Activated naive CD4-positive, alpha-beta T cell (primary cell): ENCODE measurements around the gene KCTD15.

Experiments
- DNase-seq, 4 experiments: peaks; one replicate each; lab custom pipeline; 2025; lab: John Stamatoyannopoulos, UW

KCTD15 gene

DNA sequence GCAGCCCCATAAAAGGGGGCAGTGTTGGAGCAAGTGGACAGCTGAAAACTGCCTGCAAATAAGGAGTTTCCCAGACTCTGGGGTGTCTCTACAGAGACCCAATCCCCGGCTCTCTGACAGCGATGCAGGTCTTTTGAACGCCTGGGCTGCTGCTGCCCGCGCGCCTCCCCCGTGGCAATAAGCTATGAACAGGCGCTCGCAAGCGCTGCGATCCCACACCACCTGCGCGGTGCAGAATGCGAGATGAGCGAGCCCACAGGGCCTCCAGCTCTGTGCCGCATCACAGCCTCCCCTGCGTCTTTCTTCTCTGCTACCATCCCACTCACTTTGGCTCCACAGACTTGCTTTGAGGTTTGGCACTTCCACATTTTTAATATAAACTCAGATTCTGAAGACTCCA lies 62.3 kb downstream of the KCTD15 start:
- DNase-seq, result no peak

DNA sequence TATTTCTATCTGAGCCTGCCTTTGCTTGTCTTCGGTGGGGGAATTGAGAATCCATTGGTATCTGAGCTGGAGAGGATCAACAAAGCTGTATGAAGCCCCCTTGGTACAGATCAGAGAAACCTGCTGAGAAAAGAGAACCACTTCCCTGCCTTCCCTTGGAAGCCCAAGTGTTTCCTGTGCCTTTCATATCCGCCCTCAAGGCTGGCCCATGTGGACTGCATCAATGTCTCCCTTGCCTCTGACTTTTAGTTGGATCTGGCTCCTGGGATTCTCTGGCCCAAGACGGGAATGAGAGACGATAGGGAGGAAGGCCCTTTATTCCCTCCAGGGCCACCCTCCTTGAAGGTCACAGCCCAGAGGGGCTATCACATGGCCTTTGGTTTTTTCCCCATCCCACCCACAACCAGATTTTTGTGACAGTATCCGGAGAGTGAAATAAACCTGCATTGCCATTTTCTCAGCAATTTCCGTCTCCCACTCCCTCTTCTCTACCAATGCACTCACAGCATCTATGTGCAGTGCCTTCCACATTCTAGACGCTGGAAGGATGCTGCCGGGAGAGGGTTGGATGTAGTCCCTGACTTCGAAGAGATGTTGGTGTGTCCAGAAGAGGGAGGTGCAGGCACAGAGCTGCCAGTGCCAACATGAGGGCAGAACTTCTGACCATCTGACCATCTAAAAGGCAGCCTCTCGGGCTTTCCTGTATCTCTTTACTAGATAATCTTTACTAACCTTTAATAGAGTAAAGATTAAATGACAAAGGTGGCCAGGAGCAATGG lies 63.8 kb downstream of the KCTD15 start:
- DNase-seq, result no peak

DNA sequence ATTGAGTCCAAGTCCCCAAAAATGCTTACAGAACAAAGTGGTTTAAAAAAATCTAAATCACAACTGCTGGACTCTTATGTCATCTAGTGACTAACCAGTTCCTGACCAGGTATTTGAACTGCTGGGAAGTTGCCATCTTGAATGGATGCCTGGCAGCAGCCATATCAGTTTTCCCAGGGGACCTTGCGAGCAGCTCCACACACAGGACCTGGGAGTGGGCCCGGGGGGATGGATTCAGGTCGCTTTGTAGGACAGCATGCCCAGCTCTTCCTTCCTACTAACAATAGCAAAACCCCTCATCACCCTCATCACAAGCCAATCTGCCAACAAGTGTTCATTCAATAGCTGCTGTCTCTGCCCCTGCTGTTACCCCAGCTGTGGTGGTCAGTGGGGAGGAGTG lies 65.3 kb downstream of the KCTD15 start:
- DNase-seq, result no peak

DNA sequence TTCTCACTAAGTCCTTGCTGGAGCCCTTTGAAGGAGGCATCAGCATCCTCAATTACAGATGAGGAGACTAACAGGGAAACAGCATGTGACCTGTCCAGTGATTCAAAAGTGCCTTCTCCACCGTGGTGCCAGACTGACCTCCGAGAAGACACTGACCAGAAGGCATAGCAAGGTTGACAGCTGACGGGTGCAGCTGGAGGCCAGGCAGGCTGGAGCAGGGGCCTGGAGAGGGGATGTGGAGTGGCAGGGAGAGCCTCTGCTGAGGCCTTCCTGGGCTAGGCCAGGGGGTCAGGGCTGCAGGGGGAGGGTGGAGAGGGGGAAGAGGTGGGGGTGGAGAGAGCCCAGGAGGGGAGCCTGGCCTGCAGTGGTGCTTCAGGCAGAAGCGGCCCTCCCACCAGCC lies 66.3 kb downstream of the KCTD15 start:
- DNase-seq, result no peak

DNA sequence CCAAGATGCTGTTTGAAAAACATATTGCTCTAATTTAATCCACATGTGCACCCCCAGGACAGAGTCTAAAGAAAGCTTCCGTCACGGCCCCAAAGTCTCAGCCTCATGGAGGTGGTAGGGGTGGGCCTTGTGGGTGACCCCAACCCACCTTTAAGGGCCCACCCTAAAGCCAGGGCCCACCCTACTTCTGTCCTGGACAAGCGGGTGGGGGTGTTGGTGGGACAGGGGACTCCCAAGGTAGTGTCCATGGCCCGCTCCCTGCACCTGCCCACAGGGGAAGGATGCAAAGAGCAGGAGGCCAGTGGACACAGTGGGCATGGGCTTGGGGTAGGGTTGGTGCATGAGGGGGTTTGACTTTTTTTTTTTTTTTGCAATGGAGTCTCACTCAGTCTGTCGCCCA lies 66.8 kb downstream of the KCTD15 start:
- no peak for DNase-seq

DNA sequence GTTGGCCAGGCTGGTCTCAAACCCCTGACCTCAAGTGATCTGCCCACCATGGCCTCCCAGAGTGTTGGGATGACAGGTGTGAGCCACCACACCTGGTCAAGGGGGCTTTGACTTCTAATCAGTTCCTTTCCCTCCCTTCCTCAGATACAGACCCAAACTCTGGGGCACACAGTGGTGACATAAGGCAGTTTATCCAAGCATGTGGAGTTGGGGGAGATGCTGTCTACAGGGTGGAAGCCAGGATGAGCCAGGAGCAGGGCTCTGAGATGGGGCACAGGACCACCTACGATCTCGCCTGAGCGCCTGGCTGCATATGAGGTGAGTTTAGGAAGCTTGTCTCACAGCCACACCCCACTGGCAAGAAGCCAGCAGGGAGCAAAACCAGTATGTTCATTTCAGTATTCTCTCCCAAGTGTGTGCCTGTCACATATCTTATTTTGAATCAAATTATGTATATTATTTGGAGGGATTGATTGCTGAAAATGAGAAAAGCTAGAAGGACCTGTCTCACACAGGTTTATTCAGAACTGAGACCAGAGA lies 67.7 kb downstream of the KCTD15 start:
- no peak for DNase-seq

DNA sequence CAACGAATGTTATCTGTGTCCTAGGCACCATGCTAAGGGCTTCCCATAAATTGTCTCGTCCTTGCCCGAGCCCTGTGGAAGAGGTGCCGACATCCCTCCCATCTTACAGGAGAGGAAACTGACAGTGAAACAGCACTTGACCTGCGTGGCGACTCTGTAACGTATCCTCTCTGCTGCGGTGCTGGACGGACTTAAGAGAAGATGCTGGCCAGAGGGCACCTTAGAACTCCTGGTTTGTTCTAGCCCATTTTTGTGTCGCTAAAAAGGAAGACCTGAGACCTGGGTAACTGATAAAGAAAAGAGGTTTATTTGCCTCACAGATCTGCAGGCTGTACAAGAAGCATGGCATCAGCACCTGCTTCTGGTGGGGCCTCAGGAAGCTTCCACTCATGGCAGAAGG lies 68.6 kb downstream of the KCTD15 start:
- DNase-seq, result no peak
